ENCODE data around the gene MAP3K7CL. TPM values are rescaled to one million over a fixed set of nuclear protein-coding genes. Genes with fewer than 3 reads are reported as not detected.

MAP3K7CL gene
- total RNA-seq, 1 donor from 2014 or later = 0.13 TPM

GRCh38 chr21:29135481-29135880 lies 5.0 kb downstream of the MAP3K7CL start:
- peaks cover 16% of the 10 kb centered on the region for H3K4me1 Mint-ChIP-seq
- no peaks in the 10 kb centered on the region for H3K27me3 Mint-ChIP-seq (ENCODE audit: low read depth)
- H3K36me3 Mint-ChIP-seq = no peaks in the 10 kb centered on the region

GRCh38 chr21:29136033-29136432 lies 5.6 kb downstream of the MAP3K7CL start:
- Mint-ChIP-seq H3K36me3 (no peaks in the 10 kb centered on the region), H3K4me1 (peaks cover 16% of the 10 kb centered on the region), H3K9me3 (no peaks in the 10 kb centered on the region), H3K27me3 (ENCODE audit: low read depth) (no peaks in the 10 kb centered on the region), H3K27ac (no peak overlapping the region), H3K4me3 (no peak overlapping the region)
- no peak for DNase-seq (ENCODE audit: low spot score in 2 of 2, unreplicated experiment in 2 of 2)
- no peak for TF ChIP-seq CTCF (IDR thresholded peaks at IDR 0.05; ENCODE audit: unreplicated experiment)

More at GRCh38 chr21:29135481-29135880, 5.0 kb downstream of the MAP3K7CL start:
- H3K9me3 Mint-ChIP-seq = no peaks in the 10 kb centered on the region
- no peak for DNase-seq (ENCODE audit: low spot score in 2 of 2, unreplicated experiment in 2 of 2)
- H3K4me3 Mint-ChIP-seq = no peak overlapping the region
- no peak for TF ChIP-seq CTCF (IDR thresholded peaks at IDR 0.05; ENCODE audit: unreplicated experiment)
- no peak overlapping the region for H3K27ac Mint-ChIP-seq

- H3K27me3 Mint-ChIP-seq (ENCODE audit: low read depth) = no peaks in the 10 kb centered on the region
These were observed 14.4 kb downstream of the MAP3K7CL start for GRCh38 chr21:29144736-29145353.

GRCh38 chr21:29145354-29145782 lies 14.9 kb downstream of the MAP3K7CL start:
- Mint-ChIP-seq H3K9me3 (no peaks in the 10 kb centered on the region), H3K27me3 (ENCODE audit: low read depth) (no peaks in the 10 kb centered on the region), H3K4me1 (peaks cover 6% of the 10 kb centered on the region), H3K36me3 (no peaks in the 10 kb centered on the region), H3K27ac (peak overlapping the region; percentile 21), H3K4me3 (no peak overlapping the region)
- TF ChIP-seq CTCF (IDR thresholded peaks at IDR 0.05; ENCODE audit: unreplicated experiment) = no peak
- no peak for DNase-seq (ENCODE audit: low spot score in 2 of 2, unreplicated experiment in 2 of 2)

More at GRCh38 chr21:29144736-29145353, 14.4 kb downstream of the MAP3K7CL start:
- no peak for DNase-seq (ENCODE audit: low spot score in 2 of 2, unreplicated experiment in 2 of 2)
- peaks cover 6% of the 10 kb centered on the region for H3K4me1 Mint-ChIP-seq
- H3K9me3 Mint-ChIP-seq = no peaks in the 10 kb centered on the region
- no peak overlapping the region for H3K4me3 Mint-ChIP-seq
- no peak overlapping the region for H3K27ac Mint-ChIP-seq
- H3K36me3 Mint-ChIP-seq = no peaks in the 10 kb centered on the region
- TF ChIP-seq CTCF (IDR thresholded peaks at IDR 0.05; ENCODE audit: unreplicated experiment) = no peak

- no peaks in the 10 kb centered on the region for H3K9me3 Mint-ChIP-seq
- H3K27ac Mint-ChIP-seq = no peak overlapping the region
- H3K4me3 Mint-ChIP-seq = no peak overlapping the region
- no peak for DNase-seq (ENCODE audit: low spot score in 2 of 2, unreplicated experiment in 2 of 2)
- no peaks in the 10 kb centered on the region for H3K27me3 Mint-ChIP-seq (ENCODE audit: low read depth)
- no peak for TF ChIP-seq CTCF (IDR thresholded peaks at IDR 0.05; ENCODE audit: unreplicated experiment)
- peaks cover 6% of the 10 kb centered on the region for H3K4me1 Mint-ChIP-seq
- no peaks in the 10 kb centered on the region for H3K36me3 Mint-ChIP-seq
These were observed 15.5 kb downstream of the MAP3K7CL start for GRCh38 chr21:29145852-29146453.
